ENCODE results near the gene ACTRT2.

The ACTRT2 gene

GRCh38 chr1:2983706-2984398 lies 37.4 kb upstream of the ACTRT2 start:
- no peak for DNase-seq

DNA sequence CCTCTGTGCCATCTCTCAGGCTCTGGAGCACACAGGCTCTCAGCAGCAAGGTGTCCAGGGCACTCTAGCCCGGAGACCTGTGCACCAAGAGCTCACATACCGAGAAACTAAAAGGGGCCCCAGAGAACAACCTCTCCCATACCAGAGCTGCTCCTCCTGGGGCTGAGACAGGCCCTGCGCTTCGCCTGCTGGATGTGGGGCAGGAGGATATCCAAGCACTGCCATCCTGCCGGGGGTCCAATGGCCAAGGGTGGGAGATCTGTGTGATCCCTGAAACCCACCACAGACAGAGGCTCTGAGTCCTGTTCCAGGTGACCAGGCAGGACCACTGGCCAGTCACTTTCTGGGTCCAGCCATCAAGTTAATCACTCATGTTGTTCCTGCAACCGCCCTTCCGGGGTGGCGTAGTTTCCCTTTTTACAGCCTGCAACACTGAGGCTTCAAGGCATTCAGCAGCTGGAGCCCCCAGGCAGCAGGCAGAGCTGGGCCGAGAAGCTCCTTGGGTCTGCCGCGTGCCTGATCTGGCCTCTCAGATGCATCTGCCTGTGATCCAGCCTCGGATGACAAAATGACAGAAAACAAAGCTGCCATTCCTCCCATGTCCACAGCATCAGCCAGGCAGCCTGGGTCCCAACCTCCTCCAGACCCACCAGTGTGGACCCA lies 36.7 kb upstream of the ACTRT2 start:
- no peak for DNase-seq

DNA sequence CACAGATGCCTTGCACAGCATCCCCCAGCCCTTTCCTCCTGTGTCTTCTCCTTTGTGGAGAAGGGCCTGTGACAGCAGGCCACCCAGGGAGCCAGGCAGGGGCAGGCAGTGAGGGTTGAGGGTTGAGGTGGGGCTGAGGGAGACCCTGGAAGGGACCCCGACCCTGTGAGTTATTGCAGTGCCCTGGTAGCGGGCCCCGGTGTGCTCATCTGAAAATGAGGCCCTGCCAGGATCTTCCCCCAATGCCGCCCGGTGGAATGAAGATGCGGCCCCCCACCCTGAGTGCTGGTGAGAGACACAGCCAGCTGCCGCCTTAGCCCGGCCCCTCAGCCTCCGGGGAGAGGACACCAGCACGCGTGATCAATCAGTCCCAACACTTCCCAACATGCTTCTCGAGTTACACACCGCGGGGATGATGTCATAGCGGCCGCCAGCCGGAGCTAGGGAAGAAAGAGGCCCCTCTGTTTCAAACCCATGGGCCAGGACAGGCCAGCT lies 36.2 kb upstream of the ACTRT2 start:
- peak; percentile 63 for DNase-seq

DNA sequence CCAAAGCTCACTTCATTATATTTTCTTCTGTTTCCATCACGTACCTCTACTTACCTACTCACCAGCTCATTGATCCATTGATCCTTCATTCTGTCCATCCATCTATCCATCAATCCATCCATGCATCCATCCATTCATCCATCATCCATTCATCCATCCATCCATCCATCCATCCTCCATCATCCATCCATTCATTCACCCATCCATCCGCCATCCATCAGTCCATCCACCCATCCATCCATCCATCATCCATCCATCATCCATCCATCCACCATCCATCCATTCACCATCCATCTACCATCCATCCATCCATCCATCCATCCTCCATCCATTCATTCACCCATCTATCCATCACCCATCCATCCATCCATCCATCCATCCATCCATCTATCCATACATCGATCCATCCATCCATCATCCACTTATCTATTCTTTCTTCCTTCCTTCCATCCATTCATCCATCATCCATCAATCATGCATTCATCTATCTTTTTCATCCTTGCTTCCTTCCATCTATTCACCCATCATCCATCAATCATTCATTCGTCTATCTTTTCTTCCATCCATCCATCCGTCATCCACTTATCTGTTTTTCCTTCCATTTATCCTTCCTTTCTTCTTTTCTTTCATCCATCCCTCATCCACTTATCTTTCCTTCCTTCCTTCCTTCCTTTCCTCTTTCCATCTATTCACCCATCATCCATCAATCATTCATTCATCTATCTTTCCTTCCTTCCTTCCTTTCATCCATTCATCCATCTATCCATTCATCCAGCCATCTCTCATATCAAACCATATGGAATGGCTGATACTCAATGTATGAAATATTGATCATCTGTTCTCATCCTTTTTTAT lies 35.3 kb upstream of the ACTRT2 start:
- no peak for DNase-seq

DNA sequence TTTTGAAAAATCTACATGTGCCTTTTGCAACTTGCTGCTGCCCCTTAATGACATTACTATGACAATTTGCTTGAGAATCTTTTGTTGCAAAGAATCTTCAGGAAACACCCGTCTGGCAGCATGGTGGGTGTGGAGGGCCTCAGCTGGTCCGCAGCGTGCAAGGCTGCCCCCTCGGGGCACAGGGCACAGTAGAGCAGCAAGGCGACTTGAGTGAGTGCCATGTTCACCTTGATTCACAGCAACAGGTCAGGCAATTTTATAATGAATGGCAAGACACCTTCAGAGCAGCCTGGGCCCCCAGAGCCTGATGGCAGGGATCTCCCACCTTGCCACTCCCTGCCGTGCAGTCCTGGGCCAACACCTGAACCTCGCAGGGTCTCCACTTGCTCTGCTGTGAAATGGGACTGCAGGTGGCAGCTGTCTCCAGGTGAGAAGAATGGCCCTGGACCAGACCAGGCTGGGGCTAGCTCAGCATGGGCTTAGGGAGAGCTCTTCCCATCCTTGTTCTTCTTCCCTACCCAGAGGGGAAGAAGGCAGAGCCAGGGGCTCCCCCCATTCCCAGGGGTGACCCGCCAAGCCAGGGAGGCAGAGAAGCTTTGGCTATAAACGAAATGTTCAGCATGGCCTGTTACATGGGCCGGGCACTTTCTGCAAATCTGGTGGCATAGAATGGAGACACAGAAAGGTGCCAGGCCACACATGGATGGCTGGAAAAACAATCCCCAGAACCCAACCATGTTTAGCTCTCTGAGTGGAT lies 34.5 kb upstream of the ACTRT2 start:
- no peak for DNase-seq

DNA sequence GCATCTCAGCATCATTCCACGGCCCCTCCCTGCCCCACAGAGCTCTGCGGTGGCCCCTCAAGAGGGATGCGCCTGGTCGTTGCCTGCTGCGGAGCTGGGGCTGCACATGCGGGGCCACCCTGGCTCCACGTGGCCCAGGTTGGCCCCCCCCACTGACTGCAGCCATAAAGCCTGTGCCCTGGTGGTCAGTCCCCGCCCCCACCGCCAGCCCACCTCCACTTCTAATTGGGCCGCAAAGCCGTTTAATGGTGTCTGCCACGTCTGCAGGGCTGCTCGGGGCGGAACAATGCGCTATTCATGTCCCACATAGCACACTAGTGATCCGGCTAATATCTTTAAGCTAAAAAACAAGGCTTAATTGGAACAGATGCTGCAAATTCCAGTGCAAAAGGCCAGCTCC lies 33.5 kb upstream of the ACTRT2 start:
- DNase-seq = no peak

- no peak for DNase-seq
Observed at GRCh38 chr1:2988256-2988655, 33.0 kb upstream of the ACTRT2 start.

DNA sequence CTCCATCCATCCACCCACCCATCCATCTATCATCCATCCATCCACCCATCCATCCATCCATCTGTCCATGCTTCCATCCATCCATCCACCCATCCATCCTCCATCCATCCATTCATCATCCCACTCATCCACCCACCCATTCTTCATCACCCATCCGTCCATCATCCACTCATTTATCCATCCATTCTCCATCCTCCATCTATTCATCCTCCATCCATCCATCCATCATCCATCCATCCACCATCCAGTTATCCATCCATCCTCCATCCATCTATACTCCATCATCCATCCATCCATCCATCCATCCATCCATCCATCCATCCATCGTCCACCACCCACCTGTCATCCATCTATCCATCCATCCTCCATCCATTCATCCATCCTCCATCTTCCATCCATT lies 32.1 kb upstream of the ACTRT2 start:
- DNase-seq = no peak

DNA sequence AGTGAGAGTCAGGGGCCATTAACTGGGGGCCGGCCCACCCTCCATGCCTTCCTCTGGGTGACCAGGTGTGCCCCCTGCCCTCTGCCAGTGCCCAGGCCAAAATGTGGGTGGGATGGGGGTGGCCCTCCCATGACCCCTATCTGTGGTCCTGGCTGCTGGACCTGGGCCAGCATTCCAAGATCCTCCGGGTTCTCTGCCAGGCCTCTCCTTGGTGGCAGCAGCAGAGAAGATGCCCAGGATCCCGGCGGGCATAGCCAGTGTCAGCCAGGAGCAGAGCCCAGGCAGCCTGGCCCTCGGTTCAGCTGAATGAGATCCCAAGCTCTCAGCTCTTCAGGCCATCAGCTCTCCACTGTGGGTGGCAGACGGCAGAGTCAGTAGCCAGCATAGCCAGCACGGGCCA lies 31.3 kb upstream of the ACTRT2 start:
- no peak for DNase-seq

GRCh38 chr1:2990376-2991115 lies 30.7 kb upstream of the ACTRT2 start:
- DNase-seq = no peak

DNA sequence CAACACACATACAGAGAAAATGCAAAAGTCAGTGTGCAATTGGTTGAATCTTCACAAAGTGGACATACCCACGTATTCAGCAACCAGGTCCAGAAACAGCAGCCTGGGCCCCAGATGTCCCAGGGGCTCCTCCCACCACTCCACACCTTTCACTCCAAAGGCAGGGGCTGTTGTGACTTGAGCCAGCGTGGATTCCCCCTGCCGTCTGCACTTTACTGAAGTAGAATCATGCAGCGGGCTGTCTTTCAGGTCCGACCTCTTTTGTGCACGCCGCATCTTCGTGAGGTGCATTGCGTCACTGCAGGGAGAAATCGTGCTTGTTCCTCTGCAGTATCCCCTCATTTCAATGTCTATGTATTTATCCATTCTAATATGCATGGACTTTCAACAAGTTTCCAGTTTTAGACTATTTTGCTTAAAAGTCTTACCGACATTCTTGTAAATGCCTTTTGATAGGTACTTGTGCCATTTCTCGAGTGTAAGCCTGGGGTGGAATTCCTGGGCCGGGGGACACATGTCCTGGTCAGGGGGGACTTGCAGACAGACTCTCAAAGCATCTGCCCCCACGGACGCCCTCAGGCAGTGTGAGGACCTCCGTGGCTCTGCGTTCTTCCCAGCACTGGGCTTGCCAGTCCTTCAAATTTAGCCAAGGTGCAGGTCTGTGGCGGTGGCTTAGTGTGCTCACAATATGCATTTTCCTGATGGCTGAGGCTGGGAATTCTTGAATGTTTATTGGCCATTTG lies 29.3 kb upstream of the ACTRT2 start:
- DNase-seq = no peak

- DNase-seq = no peak
Observed at GRCh38 chr1:2998503-2999100, 22.7 kb upstream of the ACTRT2 start.

GRCh38 chr1:2999138-2999537 lies 22.1 kb upstream of the ACTRT2 start:
- DNase-seq = no peak

- no peak for DNase-seq
Observed at GRCh38 chr1:2999571-2999970, 21.7 kb upstream of the ACTRT2 start.

GRCh38 chr1:3000214-3000613 lies 21.1 kb upstream of the ACTRT2 start:
- no peak for DNase-seq

- DNase-seq = no peak
Observed at GRCh38 chr1:3000671-3001470, 20.4 kb upstream of the ACTRT2 start.

- no peak for DNase-seq
Observed at GRCh38 chr1:3001471-3002348, 19.6 kb upstream of the ACTRT2 start.

DNA sequence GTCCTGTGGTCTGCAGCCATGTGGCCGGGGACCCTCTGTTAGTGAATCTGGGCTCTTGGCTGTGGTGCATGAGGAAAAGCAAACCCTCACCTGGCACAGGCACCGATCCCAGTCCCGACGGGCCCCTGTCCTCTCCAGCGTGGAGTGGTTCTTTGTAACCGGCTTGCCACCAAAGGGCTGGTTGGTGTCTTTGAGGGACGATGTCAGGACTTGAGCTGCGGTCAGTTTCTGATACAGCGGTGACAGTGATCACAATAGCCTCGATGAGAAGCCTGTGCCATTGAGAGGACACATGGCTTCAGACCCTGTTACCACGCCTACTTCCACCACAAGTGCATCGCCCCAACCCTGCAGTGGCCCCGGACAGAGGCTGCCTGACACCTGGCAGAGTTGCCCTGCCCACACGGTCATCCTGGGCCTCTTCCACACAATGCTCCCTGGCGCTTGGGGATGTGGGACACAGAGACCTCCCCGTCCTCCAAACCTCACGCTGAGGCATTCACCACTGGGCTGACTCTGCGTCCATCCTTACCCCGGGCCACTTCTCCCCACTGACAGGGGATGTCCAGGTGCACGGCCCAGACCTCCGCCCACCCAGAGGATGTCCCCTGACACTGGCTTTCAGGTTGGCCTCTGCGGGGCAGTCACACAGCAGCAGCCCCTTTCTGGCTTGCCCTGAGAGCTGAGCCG lies 18.8 kb upstream of the ACTRT2 start:
- no peak for DNase-seq
